CD14-positive monocyte (primary cell): ENCODE results near the gene CNTN5. TPM values are rescaled to one million over a fixed set of nuclear protein-coding genes. Genes with fewer than 3 reads are reported as not detected.

Source experiments
- DNase-seq, 3 donors: peaks; one replicate each; pipeline ENCODE4 v3.0.0-alpha.2; 2011 to 2022
- H2AFZ ChIP-seq: 2 replicates; pipeline ENCODE4 v1.6.0; 2012; ENCODE audit warnings: mild to moderate bottlenecking, low read depth, low read length, inconsistent platforms; ENCODE audit not compliant: insufficient read depth, poor library complexity, severe bottlenecking
- H3K27ac ChIP-seq, 2 donors: 1 replicate in 1 of 2; 2 replicates in 1 of 2; pipeline ENCODE4 v1.5.1; 2012 to 2013; ENCODE audit warnings: low read length in 2 of 2, control low read depth in 1 of 2, inconsistent platforms in 1 of 2, low read depth in 1 of 2, mild to moderate bottlenecking in 1 of 2
- H3K27me3 ChIP-seq, 2 donors: one replicate each; pipeline versions ENCODE4 v1.6.0 to v1.6.1; 2011 to 2013; ENCODE audit warnings: low read length in 2 of 2; ENCODE audit not compliant: control insufficient read depth in 2 of 2, insufficient read depth in 2 of 2
- H3K36me3 ChIP-seq, 2 donors: replicated peaks in 1 of 2; 1 replicate in 1 of 2; 2 replicates in 1 of 2; pipeline versions ENCODE4 v1.5.1 to v1.6.1; 2012 to 2013; ENCODE audit warnings: low read length in 2 of 2, control low read depth in 1 of 2, inconsistent platforms in 1 of 2, mild to moderate bottlenecking in 1 of 2; ENCODE audit not compliant: insufficient read depth in 2 of 2, control insufficient read depth in 1 of 2
- H3K4me1 ChIP-seq, 2 donors: 1 replicate in 1 of 2; 2 replicates in 1 of 2; pipeline versions ENCODE4 v1.5.1 to v1.6.1; 2012 to 2013; ENCODE audit warnings: low read length in 2 of 2, control low read depth in 1 of 2, inconsistent platforms in 1 of 2, mild to moderate bottlenecking in 1 of 2, moderate library complexity in 1 of 2; ENCODE audit not compliant: insufficient read depth in 2 of 2, control insufficient read depth in 1 of 2
- H3K4me2 ChIP-seq: replicated peaks from 2 replicates; pipeline ENCODE3; 2012; ENCODE audit warnings: low read length, moderate library complexity, mild to moderate bottlenecking; ENCODE audit not compliant: poor library complexity, severe bottlenecking; ENCODE audit errors: extremely low read depth
- H3K4me3 ChIP-seq, 3 experiments: fragments of 200-600 bp in 1 of 3; sonication (generic) in 1 of 3; replicated peaks in 1 of 3; 1 replicate in 2 of 3; 2 replicates in 1 of 3; pipeline ENCODE4 v1.5.1; 2011 to 2013; ENCODE audit warnings: low read length in 3 of 3, mild to moderate bottlenecking in 3 of 3, control low read depth in 2 of 3, low read depth in 2 of 3, inconsistent platforms in 1 of 3, moderate library complexity in 1 of 3
- H3K79me2 ChIP-seq: 2 replicates; pipeline ENCODE4 v1.6.0; 2012; ENCODE audit warnings: mild to moderate bottlenecking, control low read depth, inconsistent platforms, low read length, moderate library complexity; ENCODE audit not compliant: insufficient read depth
- H3K9ac ChIP-seq: 2 replicates; pipeline ENCODE4 v1.6.0; 2017; ENCODE audit warnings: low read length, mild to moderate bottlenecking; ENCODE audit not compliant: insufficient read depth, poor library complexity, severe bottlenecking
- H3K9me3 ChIP-seq, 2 donors: replicated peaks in 1 of 2; 1 replicate in 1 of 2; 2 replicates in 1 of 2; pipeline versions ENCODE4 v1.5.1 to v1.6.1; 2012 to 2013; ENCODE audit warnings: low read length in 2 of 2, control low read depth in 1 of 2; ENCODE audit not compliant: control insufficient read depth in 1 of 2, insufficient read depth in 1 of 2
- H4K20me1 ChIP-seq: 2 replicates; pipeline ENCODE4 v1.6.0; 2012; ENCODE audit warnings: mild to moderate bottlenecking, low read length, control low read depth, moderate library complexity; ENCODE audit not compliant: insufficient read depth
- H3K27ac Mint-ChIP-seq, 7 donors: one replicate each; pipeline ENCODE4 v1.8.0; 2020; ENCODE audit warnings: mild to moderate bottlenecking in 7 of 7, mixed read lengths in 7 of 7, moderate library complexity in 6 of 7, inconsistent platforms in 2 of 7
- H3K27me3 Mint-ChIP-seq, 3 donors: one replicate each; pipeline ENCODE4 v1.8.0; 2021 to 2022; ENCODE audit warnings: low read depth in 3 of 3, mild to moderate bottlenecking in 3 of 3, mixed read lengths in 3 of 3, moderate library complexity in 3 of 3, inconsistent platforms in 1 of 3
- H3K36me3 Mint-ChIP-seq, 2 donors: one replicate each; pipeline ENCODE4 v1.8.0; 2020; ENCODE audit warnings: mixed read lengths in 2 of 2, inconsistent platforms in 1 of 2, mild to moderate bottlenecking in 1 of 2
- H3K4me1 Mint-ChIP-seq: one replicate; pipeline ENCODE4 v1.8.0; 2020; ENCODE audit warnings: mild to moderate bottlenecking, mixed read lengths
- H3K4me3 Mint-ChIP-seq, 2 donors: one replicate each; pipeline ENCODE4 v1.8.0; 2020; ENCODE audit warnings: mild to moderate bottlenecking in 2 of 2, mixed read lengths in 2 of 2, moderate library complexity in 1 of 2
- H3K9me3 Mint-ChIP-seq, 7 donors: one replicate each; pipeline ENCODE4 v1.8.0; 2020 to 2022; ENCODE audit warnings: mixed read lengths in 7 of 7, mild to moderate bottlenecking in 6 of 7, moderate library complexity in 6 of 7, inconsistent platforms in 2 of 7
- WGBS: methylation state at CpG from one replicate; pipeline ENCODE4 v1.1.5; 2013; ENCODE audit warnings: missing lambda C conversion rate; ENCODE audit not compliant: insufficient coverage; 5-methylcytosine and 5-hydroxymethylcytosine counted together
- intact Hi-C, 2 donors: fragments of 100-400 bp; cut with micrococcal nuclease; formaldehyde crosslinking; loops; one replicate each; pipeline versions ENCODE4 v1.15.0 to v1.15.1; 2023
- polyA plus RNA-seq, 3 donors: library from polyadenylated mRNA; depleted of rRNA in 1 of 3; unstranded in 2 of 3; stranded (reverse) in 1 of 3; fragments of 300-500 nt in 2 of 3; fragments of >200 nt in 1 of 3; fragmentation: Illumina TruSeq in 2 of 3; gene quantifications; 1 replicate in 2 of 3; 2 replicates in 1 of 3; pipeline ENCODE4 v1.2.3, GENCODE V29; 2012 to 2021
- TF ChIP-seq, protein P1 (sequence below): fragments of 200-600 bp; IDR thresholded peaks from one replicate; pipeline ENCODE4 v1.8.0; 2022; ENCODE audit warnings: antibody characterized with exemption, mild to moderate bottlenecking

CNTN5 gene
- polyA plus RNA-seq, 3 donors: not detected

- H3K36me3 Mint-ChIP-seq: no peaks in the 10 kb centered on the region
- peaks cover 0 to 2% (median 0%) of the 10 kb centered on the region in 3 donors for H3K27me3 Mint-ChIP-seq
- no peak overlapping the region for H2AFZ ChIP-seq
- 100% methylated on average over 1 of the region's 2 CpGs for WGBS
- TF ChIP-seq, protein P1, sequence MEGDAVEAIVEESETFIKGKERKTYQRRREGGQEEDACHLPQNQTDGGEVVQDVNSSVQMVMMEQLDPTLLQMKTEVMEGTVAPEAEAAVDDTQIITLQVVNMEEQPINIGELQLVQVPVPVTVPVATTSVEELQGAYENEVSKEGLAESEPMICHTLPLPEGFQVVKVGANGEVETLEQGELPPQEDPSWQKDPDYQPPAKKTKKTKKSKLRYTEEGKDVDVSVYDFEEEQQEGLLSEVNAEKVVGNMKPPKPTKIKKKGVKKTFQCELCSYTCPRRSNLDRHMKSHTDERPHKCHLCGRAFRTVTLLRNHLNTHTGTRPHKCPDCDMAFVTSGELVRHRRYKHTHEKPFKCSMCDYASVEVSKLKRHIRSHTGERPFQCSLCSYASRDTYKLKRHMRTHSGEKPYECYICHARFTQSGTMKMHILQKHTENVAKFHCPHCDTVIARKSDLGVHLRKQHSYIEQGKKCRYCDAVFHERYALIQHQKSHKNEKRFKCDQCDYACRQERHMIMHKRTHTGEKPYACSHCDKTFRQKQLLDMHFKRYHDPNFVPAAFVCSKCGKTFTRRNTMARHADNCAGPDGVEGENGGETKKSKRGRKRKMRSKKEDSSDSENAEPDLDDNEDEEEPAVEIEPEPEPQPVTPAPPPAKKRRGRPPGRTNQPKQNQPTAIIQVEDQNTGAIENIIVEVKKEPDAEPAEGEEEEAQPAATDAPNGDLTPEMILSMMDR: no peak
- H3K36me3 ChIP-seq: no peaks in the 10 kb centered on the region
- intact Hi-C loops: no loop called here
- no peaks in the 10 kb centered on the region for H3K4me1 ChIP-seq
- H3K27ac Mint-ChIP-seq: no peak overlapping the region
- no peak overlapping the region for H3K4me3 Mint-ChIP-seq
- no peak overlapping the region for H3K27ac ChIP-seq
- no peaks in the 10 kb centered on the region for H4K20me1 ChIP-seq
- H3K4me2 ChIP-seq: no peak overlapping the region
- no peaks in the 10 kb centered on the region for H3K27me3 ChIP-seq
- H3K4me3 ChIP-seq: no peak overlapping the region
- H3K9me3 ChIP-seq: peaks cover 0 to 8% of the 10 kb centered on the region in 2 donors
- DNase-seq: no peak
- no peaks in the 10 kb centered on the region for H3K79me2 ChIP-seq
- no peak overlapping the region for H3K9ac ChIP-seq
- H3K4me1 Mint-ChIP-seq: no peaks in the 10 kb centered on the region
- peaks cover 0 to 9% (median 0%) of the 10 kb centered on the region in 7 donors for H3K9me3 Mint-ChIP-seq
Observed at GRCh38 chr11:99501655-99502054, 480.9 kb downstream of the CNTN5 start.

DNA sequence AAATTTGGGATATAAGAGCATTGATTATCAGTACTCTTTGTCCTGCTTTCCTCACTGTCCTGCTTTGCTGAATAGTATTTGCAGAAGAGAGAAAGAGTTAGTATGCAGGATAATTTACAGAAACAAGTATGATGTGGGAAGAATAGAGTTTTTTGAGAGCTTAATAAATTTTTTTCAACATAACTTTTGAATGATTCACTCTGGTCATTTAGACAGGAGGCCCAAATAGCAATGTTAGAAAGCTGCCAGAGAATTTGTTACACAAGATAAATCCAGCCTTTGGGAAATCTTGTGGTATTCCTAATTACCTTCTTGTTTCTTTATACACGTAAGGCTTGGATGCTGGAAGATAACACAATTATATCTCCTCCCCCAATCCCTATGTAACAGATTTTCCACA is 484.6 kb downstream of the CNTN5 start:
- Histone ChIP-seq H3K4me3 (no peak overlapping the region), H3K36me3 (no peaks in the 10 kb centered on the region), H3K79me2 (no peaks in the 10 kb centered on the region), H3K9me3 (peaks cover 0 to 8% of the 10 kb centered on the region in 2 donors), H3K4me1 (no peaks in the 10 kb centered on the region), H3K27me3 (no peaks in the 10 kb centered on the region), H2AFZ (no peak overlapping the region), H3K4me2 (no peak overlapping the region), H3K9ac (no peak overlapping the region), H4K20me1 (no peaks in the 10 kb centered on the region), H3K27ac (no peak overlapping the region)
- Mint-ChIP-seq H3K4me3 (no peak overlapping the region), H3K27ac (no peak overlapping the region), H3K36me3 (no peaks in the 10 kb centered on the region), H3K9me3 (peaks cover 0 to 6% (median 0%) of the 10 kb centered on the region in 7 donors), H3K4me1 (no peaks in the 10 kb centered on the region), H3K27me3 (no peaks in the 10 kb centered on the region)
- TF ChIP-seq, protein P1: no peak
- intact Hi-C loops: no loop called here
- no peak for DNase-seq
- WGBS: no CpG with 5 or more reads among the region's 1 CpG
